Nephron progenitor cell (in vitro differentiated cells): ENCODE data around the gene ARHGAP24.

Experiments
- DNase-seq: peaks from one replicate; pipeline ENCODE4 v3.0.0; 2021
- H3K27ac Mint-ChIP-seq: 2 replicates; pipeline ENCODE4 v1.8.0; 2021; ENCODE audit warnings: mild to moderate bottlenecking, moderate library complexity, mixed read lengths
- H3K27me3 Mint-ChIP-seq: 2 replicates; pipeline ENCODE4 v1.8.0; 2021; ENCODE audit warnings: mild to moderate bottlenecking, low read depth, mixed read lengths; ENCODE audit not compliant: poor library complexity
- H3K36me3 Mint-ChIP-seq: 2 replicates; pipeline ENCODE4 v1.8.0; 2021; ENCODE audit warnings: low read depth, mixed read lengths
- H3K4me1 Mint-ChIP-seq: 2 replicates; pipeline ENCODE4 v1.8.0; 2021; ENCODE audit warnings: mixed read lengths
- H3K4me3 Mint-ChIP-seq: 2 replicates; pipeline ENCODE4 v1.8.0; 2021; ENCODE audit warnings: mild to moderate bottlenecking, moderate library complexity, mixed read lengths
- H3K9me3 Mint-ChIP-seq: 2 replicates; pipeline ENCODE4 v1.8.0; 2021; ENCODE audit warnings: mild to moderate bottlenecking, moderate library complexity, mixed read lengths
- TF ChIP-seq, protein P1 (sequence below): fragments of 200-600 bp; sonication (generic); IDR thresholded peaks from 2 replicates; pipeline ENCODE4 v1.5.0; 2021; ENCODE audit warnings: antibody characterized with exemption

ARHGAP24 gene

DNA sequence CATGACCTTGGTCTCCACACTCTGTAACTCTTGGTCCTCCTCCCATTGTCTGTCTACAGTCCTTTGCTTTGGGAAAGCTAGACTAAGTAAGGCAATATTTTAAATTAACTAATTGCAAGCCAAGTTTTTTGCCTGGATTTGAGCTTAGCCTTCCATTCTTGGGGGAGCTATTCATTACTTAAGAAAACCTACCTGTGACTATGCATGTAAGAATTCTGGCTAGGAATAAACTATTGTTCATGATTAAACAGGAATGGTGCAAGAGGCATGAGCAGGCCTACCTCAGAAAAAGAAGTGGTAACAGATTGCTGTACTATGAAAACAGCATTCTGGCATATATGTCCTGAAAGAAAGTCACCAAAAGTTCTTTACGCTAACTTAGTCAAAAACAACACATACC is 575.5 kb downstream of the ARHGAP24 start:
- Mint-ChIP-seq H3K27me3 (no peaks in the 10 kb centered on the region), H3K27ac (no peak overlapping the region), H3K4me3 (no peak overlapping the region), H3K4me1 (no peaks in the 10 kb centered on the region), H3K36me3 (no peaks in the 10 kb centered on the region), H3K9me3 (no peaks in the 10 kb centered on the region)
- TF ChIP-seq, protein P1, sequence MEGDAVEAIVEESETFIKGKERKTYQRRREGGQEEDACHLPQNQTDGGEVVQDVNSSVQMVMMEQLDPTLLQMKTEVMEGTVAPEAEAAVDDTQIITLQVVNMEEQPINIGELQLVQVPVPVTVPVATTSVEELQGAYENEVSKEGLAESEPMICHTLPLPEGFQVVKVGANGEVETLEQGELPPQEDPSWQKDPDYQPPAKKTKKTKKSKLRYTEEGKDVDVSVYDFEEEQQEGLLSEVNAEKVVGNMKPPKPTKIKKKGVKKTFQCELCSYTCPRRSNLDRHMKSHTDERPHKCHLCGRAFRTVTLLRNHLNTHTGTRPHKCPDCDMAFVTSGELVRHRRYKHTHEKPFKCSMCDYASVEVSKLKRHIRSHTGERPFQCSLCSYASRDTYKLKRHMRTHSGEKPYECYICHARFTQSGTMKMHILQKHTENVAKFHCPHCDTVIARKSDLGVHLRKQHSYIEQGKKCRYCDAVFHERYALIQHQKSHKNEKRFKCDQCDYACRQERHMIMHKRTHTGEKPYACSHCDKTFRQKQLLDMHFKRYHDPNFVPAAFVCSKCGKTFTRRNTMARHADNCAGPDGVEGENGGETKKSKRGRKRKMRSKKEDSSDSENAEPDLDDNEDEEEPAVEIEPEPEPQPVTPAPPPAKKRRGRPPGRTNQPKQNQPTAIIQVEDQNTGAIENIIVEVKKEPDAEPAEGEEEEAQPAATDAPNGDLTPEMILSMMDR, result no peak
- no peak for DNase-seq
